HG03432 (cell line): ENCODE data around the gene PAX5.

ENCODE experiments used
- ATAC-seq: cut with Tn5 transposase; IDR thresholded peaks from one replicate; pipeline ENCODE4 v1.9.1; 2021; ENCODE audit warnings: mild to moderate bottlenecking, moderate library complexity; ENCODE audit not compliant: unreplicated experiment

The PAX5 gene

DNA sequence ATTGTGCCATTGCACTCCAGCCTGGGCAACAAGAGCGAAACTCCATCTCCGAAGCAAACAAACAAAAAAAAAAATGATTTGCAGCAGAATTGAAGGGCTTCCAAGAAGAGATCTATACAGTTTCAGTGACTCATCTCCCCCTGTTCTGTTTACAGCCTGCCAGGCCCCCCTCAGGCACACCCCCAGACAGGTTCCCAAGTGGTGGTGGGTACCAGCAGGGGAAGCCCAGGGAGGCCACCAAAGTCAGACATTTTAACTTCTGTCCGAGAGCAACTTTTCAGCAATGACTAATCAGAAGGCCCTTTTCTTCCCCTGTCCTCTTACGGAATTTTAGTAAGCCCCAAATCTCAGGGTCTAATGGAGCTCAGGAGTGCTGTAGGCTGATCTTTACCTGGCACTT lies 98.7 kb downstream of the PAX5 start:
- peak; percentile 34 for ATAC-seq

DNA sequence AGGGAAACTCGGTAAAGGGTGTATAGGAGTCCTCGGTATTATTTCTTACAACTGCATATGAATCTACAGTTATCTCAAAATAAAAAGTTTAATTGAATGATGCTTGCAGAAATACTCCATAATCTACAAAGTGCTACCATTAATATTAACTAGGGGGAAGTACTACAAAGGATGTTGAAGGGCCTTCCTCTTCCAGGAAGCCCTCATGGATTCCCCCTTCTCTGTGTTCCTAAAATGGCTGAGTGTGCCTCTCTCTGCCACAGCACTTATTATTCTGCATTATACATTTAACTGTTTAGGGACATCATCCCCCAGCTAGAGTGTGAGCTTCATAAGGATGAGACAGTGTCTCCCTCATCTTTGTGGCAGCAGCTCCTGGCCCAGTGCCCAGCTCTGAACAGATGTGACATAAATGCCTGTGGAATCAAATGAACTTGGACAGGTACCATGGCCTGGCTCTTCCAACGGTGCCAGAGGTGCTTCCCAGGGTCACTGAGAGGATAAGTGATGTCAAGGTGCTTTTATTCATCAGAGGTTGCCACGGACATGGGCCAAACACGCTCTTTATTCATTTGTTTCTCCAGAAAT lies 99.5 kb downstream of the PAX5 start:
- ATAC-seq = no peak

DNA sequence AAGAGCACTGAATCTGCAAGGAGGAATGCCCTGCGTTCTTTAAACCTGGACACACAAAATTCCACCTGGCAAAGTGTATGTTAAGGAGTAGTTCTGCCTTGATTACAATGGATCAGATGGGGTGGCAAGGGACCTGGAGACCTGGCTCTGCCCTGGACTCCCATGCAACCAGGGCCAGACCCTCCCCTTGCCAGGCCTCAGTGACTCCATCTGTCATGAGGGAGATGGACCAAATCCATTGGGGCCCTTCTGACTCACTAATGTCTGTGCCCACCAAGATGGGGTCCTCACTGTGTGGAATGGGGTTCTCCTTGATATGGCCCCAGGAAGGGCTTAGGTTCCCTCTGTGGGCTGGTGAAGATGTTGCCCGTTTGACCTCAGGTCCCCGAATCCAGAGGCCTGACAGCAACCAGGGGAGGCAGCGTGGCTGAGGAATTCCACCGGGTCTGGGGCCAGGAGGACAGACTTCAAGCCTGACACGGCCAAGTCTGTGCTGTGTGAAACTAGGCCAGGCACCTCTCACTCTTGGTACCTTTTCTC lies 100.3 kb downstream of the PAX5 start:
- no peak for ATAC-seq

DNA sequence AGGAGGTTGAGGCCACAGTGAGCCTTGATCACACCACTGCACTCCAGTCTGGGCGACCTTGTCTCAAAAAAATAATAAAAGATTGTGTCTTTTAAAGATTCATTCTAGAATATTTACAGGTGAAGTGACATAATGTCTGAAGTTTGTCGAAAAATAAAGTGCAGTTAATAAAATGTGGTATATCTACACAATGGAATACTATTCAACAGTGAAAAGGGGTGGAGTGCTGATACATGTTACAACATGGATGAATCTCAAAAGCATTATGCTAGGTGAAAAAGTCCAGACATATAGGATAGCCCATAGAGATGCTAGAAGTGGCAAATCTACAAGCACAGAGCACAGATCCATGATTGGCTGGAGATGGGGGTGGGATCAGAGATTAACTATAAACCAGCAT lies 101.9 kb downstream of the PAX5 start:
- no peak for ATAC-seq

DNA sequence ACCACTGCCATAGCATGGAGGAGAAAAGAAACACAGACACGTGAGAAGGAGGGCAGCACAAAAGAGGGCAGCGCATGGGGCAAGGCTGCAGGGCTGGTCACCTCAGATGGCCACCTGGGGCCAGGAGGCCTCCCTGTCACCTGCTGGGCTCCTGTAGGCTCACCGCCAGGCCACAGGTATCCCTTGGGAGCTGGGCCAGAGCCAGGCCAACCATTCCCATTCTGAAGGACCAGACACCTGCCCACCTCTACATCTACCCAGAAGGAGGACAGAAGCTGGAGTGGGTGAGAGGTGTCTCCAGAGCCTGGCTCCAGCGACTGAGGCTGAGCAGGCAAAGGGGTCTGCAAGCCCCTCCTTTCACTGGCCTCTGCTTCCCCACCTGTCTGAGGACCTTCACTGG lies 103.1 kb downstream of the PAX5 start:
- ATAC-seq = no peak

DNA sequence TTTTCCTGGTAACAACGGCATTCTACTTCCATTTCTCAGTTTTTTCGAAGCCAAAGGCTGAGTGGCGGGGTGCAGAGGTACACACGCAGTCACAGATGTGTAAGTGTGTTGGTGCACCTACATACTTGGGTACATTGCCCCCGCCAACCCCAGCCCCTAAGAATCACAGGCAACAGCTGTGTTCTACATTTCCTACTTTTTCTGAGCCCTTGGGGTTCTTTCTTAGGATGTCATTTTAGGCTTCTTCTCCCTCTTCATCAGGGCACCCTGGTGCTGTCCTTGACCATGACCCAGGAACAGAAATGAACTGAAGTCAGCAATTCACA lies 104.8 kb downstream of the PAX5 start:
- ATAC-seq = no peak

DNA sequence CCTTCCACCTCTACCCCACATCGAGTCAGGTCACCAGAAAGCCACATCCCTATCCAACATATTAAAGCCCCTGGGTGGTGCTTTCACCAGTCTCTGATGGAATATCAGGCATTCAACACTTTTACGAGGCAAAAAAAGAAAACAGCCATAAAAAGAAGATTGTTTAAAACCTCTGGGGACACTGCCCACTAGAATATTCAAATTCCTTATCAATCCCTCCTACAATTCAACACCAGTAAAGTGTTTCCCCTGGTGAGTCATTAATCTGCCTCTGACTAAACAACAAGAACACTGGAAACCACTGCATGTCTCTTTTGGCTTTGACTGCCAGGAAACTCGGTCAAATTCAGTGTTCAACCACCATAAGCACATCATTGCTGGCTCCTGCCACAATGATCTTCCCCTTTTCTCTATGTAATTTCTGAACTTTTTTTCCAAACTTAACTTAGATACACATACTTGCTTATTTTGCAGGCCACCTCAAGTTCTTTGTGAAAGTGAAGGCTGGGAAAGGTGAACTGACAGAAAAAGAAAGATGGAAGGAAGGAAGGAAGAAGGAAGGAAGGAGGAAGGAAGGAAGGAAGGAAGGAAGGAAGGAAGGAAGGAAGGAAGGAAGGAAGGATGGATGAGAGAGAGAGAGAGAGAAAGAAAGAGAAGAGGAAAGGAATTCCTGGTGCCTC lies 105.3 kb downstream of the PAX5 start:
- ATAC-seq = peak; percentile 72

DNA sequence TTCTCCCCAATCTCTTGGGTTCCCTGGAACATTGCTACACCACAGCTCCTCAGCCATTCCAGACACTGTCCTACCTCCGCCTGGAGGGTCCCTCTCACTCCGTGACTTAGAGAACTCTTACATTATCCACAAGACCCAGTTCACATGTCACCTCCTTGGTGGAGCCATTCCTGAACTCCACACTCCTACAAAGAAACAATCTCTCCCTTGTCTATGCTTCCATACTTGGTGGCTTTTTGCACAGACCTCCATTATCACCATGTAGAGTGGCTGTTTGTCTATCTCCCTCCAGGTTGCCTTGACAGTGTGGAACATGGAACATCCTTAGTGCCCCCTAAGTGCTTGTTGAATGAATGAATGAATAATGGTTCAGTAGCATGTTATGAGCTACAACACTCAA lies 105.9 kb downstream of the PAX5 start:
- no peak for ATAC-seq

DNA sequence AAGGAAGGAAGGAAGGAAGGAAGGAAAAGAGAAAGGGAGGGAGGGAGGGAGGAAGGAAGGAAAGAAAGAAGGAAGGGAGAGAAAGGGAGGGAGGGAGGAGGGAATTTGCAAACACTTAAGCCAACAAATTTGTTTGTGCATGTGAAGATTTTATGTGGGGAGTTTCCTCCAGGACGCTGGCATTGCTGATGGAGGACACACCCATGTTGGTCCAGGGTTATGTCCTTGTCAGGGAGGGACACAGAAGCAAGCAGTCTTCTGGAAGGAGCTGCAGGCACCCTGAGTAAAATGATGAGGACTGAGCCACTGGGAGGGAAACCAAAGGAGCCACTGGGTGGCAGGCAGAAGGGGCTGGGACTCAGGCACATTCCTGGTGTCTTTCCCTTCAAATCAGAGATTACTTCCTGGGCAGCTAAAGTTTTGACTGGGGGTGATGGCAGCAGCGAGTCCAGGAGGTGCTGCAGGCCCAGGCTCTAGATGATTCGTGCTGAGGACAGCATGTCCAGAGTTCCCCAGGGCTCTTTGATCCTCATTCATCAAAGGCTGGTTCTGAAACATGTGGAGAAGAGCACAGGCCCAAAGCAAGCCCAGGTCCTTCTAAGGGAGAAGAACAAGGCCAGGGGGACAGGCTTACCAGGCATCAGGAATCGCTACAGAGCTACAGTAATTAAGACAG lies 109.2 kb downstream of the PAX5 start:
- no peak for ATAC-seq

DNA sequence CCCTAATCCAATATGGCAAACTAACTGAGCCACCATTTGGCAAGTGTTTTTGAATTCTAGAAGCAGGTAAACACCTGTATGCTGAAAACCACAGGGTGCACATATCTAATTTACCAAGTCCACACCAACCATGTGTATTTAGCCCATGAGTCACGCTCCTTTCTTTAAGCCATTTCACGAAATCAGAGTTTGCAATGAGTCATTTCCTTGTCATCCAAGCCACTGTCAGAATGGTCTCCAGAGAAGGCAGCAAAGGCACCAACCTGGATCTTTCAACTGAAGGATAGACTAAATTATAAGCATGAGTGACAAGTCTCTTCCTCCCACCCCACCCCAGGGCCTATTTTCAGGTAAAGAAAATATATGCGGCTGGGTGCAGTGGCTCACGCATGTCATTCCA lies 110.0 kb downstream of the PAX5 start:
- ATAC-seq = peak; percentile 73

DNA sequence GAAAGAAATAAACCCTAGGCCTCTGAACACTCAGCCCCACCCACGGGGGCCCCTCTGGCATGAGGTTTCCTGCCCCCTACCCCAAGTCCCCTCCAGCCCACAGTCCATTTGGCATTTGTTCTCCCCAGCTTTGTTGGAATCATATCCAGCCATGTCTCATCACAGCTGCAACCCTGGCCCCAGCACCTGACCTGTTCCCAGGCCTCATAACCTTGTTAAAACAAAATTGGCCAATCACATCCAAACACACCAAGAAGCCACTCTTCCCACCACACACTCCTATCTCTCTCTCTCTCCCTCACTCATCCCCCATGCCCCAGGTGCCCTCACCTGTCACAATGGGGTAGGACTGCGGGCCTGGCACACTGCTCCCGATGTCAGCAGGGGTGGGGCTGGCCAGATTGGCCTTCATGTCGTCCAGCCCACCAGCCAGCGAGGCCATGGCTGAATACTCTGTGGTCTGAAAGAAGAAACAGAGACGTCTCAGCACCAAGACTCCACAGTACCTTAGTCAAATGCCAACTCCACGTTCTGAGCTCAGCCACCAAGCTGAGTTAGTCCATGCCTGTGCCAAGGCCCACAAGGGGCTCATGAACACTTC lies 110.9 kb downstream of the PAX5 start:
- ATAC-seq = no peak

DNA sequence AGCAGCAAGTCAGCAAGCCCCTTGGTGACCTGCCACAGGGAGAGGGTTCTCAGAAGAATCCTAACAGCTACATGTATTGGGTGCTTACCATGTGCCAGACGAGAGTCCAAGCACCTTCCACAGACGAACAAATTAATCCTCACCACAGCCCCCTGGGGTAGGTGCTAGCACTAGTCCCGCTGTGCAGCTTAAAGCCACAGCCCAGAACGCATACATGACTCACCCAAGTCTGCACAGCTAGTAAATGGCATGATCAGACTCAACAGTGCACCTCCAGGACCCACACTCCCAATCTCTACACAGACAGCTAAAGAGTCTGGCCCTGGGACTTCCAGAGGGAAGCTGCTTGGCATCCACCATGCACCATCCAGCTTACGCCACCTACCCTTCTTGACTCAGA lies 111.5 kb downstream of the PAX5 start:
- ATAC-seq = no peak

DNA sequence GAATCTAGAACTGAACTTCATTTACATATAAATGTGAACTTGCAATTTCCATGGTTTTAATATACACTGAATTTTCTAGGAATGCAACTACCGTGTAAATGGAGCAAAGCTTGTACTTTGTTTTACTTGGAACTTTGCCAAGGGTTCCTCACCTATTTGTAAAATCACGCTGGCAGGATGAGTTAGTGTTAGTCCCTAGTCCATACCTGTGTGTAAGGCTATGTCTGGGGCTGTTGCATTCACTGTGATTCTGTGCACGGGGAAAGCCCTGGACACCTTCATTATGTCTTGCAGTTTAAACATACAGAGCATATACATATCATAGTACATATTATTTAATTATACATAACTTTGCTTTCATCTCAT lies 119.9 kb downstream of the PAX5 start:
- no peak for ATAC-seq

DNA sequence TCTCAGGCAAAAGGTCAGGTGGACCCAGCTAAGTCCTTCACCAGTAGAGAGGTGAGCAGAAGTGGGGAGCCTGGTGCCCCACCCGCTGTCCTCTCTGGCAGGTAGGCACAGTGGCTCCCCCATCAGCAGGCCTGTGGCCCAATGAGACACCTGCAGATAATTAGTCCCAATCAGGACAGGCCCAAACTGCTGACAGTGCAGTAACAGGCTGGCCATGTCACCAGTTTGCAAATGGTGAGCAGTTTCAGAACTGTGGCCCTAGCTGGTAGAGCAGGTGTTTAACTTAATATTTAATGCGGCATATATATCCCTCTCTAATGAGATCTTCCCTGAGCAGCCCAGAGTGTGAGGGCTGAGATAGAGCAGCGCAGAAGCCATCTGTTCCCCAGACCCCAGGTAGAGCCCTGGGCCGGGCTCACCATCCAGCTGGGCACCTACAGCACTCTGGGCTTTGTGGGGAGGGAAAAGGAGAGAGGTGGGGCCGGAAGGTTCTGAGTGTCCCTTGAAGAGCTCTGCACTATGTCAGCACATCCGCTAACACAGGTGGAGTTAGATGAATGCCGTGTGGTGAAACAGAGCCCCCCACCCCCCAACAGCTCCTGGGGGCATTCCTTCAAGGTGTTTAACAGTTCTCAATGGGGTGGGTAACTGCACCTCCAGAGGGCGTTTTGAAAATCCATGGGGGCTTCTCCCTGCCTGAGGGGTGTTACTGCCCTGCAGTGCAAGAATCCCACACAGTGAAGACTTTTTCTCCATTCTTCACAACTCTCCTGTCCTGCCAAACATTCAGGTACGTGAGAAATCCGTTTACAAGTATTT lies 120.5 kb downstream of the PAX5 start:
- no peak for ATAC-seq

DNA sequence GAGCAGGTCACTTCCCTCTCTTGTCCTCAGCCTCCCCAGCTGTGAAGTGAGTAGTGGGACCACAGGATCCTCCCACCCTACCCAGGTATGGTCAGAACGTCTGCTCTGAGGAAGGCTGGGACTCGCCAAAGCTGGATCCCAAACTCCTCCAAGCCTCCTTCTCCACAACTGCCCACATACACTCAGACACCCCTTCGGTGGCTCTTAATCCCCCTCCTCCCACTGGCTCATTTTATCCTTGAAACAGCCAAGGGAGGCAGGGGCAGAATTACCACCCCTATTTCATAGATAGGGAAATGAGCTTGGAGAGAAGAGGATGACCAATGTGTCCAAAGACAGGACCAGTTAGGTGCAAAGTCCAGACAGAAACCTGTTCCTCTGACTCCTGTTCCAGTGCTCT lies 121.4 kb downstream of the PAX5 start:
- ATAC-seq = no peak

DNA sequence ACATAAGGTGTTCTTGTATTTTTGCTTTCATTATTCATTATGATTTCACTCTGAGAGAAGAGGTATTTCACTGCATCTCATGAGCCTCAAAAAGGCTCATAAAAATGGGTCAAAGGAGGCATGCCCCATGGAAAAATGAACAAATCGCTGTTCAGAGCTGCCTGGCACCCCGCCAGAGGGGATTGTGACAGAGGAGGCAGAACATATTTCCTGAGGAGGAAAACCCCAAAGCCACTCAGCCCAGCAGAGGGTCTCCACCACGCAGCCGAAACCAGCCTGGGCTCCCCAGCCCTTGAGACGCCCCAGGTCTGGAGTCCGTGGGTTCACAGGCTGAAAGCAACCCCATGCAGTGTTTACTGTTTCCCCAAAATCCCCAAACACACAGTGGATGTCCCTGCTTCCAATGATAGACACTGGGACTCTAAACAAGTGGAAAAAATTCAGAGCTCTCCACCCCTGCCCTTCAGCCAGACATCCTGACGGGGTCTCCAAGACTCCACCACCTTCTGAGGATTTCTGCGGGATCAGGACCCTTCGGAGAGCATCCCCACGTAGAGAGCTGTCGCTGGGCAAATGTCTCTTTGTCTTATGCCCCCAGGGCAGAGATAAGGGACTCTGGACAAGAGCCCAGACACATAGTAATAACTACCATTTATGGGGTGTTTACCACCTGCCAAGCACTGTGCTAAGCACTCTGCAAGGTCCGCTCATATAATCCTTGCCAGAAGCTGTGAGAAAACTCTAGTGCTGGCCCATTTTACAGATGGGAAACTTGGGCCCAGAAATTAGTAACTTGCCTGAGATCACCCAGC lies 122.3 kb downstream of the PAX5 start:
- no peak for ATAC-seq

DNA sequence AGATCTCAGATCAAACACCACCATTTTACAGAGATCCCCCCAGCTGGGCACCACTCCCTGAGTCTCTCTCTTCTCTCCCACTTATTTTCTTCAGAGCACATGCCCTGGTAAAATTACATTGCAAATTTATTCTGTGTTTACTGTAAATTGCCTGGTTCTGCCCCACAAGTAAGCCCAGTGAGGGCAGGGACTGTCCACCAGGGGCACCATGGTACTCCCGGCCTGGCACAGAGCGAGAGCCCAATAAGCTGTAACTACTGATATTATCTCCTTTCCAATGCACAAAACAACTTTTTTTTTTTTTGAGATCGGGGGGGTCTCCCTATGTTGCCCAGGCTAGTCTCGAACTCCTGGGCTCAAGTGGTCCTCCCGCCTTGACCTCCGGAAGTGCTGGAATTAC lies 123.0 kb downstream of the PAX5 start:
- ATAC-seq = no peak

DNA sequence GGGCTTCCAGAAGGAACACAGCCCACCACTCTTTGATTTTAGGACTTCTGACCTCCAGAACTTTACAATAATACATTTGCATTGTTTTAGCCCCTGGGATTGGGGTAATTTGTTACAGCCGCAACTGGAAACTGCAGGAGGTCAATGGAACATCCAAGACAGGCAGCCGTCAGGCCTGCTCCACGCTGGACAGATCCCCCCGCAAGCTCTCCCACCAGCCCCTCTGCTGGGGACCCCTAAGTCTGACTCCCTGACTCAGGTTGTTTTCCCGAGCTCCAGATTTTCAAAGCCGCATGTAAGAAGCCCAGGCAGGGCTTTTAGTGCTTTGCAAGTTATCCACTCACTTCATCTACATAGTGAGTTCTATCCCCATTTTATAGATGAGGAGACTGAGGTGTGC lies 127.6 kb downstream of the PAX5 start:
- ATAC-seq = no peak

DNA sequence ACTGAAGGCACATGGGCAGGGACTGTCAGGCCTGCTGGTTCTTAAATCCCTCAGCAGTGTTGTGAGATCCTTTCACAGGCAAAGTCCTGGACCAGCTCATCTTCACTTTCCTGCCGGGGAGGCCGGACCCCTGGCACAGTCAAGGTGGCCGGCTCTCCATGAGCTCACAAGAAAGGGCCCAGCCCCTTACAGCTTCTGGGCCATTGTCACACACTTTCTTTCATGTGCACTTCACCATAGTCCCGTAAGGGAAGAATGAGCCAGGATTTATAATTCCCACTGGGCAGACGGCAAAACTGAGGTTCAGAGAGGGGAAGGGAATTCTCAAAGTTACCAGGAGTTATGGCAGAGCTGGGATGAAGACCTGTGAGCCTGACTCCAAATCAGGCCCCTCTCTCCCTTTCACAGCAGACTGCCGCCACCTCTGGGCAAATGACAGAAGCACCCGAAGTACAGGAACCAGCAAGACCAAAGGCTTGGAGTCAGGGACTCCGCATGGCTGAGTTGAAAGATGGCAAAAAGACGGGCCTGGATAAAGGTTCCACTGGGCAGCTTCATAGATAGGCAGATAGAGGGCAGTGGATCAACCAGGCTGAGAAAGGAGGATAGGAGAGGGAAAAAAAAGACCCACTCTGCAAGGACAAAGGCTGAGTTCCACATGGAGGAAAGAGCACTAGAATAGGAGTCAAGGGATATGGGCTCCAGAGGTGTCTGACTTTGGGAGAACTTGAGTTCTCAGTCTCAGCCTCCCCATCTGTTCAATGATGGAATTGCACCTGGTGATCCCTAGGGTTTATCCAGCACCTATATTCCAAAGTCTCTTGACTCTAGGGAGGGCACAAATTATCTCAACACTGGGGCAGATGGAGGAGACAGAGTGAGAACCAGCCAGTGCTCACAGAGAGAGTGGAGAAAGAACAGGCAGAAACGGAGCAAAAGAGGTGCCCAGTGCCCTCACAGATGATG lies 128.7 kb downstream of the PAX5 start:
- no peak for ATAC-seq
